HCT116 (cell line): ENCODE measurements around the gene SH3BP5L. TPM values are rescaled to one million over a fixed set of nuclear protein-coding genes. Genes with fewer than 3 reads are reported as not detected.

Experiments
- ATAC-seq: fragments of 200-7000 bp; cut with Tn5 transposase; 2 replicates; pipeline ENCODE4 v1.9.1; 2020; ENCODE audit warnings: mild to moderate bottlenecking, moderate library complexity
- BruUV-seq: library from RNA; stranded (reverse); fragments of 400-500 nt; replicated peaks from 2 replicates; lab custom pipeline; 2021; lab: Mats Ljungman, UMichigan
- CTCF ChIA-PET: fragments of 300-600 bp; sonication (Branson Sonifier 250); formaldehyde crosslinking; loops from one replicate; lab custom pipeline; 2021; ENCODE audit warnings: antibody characterized with exemption; lab: Charles Lee
- POLR2A ChIA-PET: fragments of 300-600, 350-600 bp; sonication (Branson Sonifier 250); formaldehyde crosslinking; loops from one replicate; lab custom pipeline; 2021; ENCODE audit warnings: antibody characterized with exemption; lab: Charles Lee
- RAD21 ChIA-PET, 2 experiments: fragments of 300-600 bp; sonication (Branson Sonifier 250); formaldehyde crosslinking; loops; one replicate each; lab custom pipeline; 2023; ENCODE audit warnings: low total read pairs in 2 of 2; ENCODE audit not compliant: uncharacterized antibody in 2 of 2, unreplicated experiment in 2 of 2, low non-redundant PET in 1 of 2; lab: Charles Lee
- DNase-seq: peaks from one replicate; pipeline ENCODE4 v3.0.0-alpha.2; 2010; ENCODE audit warnings: low read depth, low spot score
- H2AFZ ChIP-seq: fragments of 200-600 bp; shearing (Covaris generic), sonication (generic); 2 replicates; pipeline ENCODE4 v1.6.1; 2017; ENCODE audit warnings: low read depth, mixed run types, mixed read lengths, antibody characterized with exemption, low read length; ENCODE audit not compliant: poor library complexity, severe bottlenecking
- H3K27ac ChIP-seq: 2 replicates; pipeline ENCODE4 v1.5.1; 2012; ENCODE audit warnings: low read depth, low read length
- H3K27me3 ChIP-seq: fragments of 200-600 bp; sonication (generic); 2 replicates; pipeline ENCODE4 v1.6.1; 2016; ENCODE audit warnings: mixed run types, low read length, mixed read lengths; ENCODE audit not compliant: insufficient read depth
- H3K36me3 ChIP-seq, 2 experiments: fragments of 200-500 bp in 1 of 2; fragments of 200-600 bp in 1 of 2; sonication (Bioruptor generic) in 1 of 2; sonication (generic) in 1 of 2; 2 replicates each; pipeline versions ENCODE4 v1.5.1 to v1.6.1; 2014 to 2016; ENCODE audit warnings: low read length in 2 of 2, inconsistent platforms in 1 of 2, mixed read lengths in 1 of 2, mixed run types in 1 of 2; ENCODE audit not compliant: insufficient read depth in 2 of 2, control insufficient read depth in 1 of 2
- H3K4me1 ChIP-seq, 2 experiments: fragments of 200-600 bp in 1 of 2; sonication (generic) in 1 of 2; 2 replicates each; pipeline versions ENCODE4 v1.5.1 to v1.6.1; 2012 to 2017; ENCODE audit warnings: low read length in 2 of 2, inconsistent platforms in 1 of 2, mild to moderate bottlenecking in 1 of 2, mixed read lengths in 1 of 2, mixed run types in 1 of 2, moderate library complexity in 1 of 2; ENCODE audit not compliant: insufficient read depth in 2 of 2, control insufficient read depth in 1 of 2
- H3K4me2 ChIP-seq: fragments of 200-600 bp; sonication (generic); 2 replicates; pipeline ENCODE4 v1.6.1; 2017; ENCODE audit warnings: mixed run types, low read length, mixed read lengths
- H3K4me3 ChIP-seq, 2 experiments: fragments of 200-600 bp in 1 of 2; sonication (generic) in 1 of 2; replicated peaks in 1 of 2; 2 replicates each; pipeline ENCODE4 v1.5.1; 2011 to 2016; ENCODE audit warnings: low read length in 2 of 2, control low read depth in 1 of 2, low read depth in 1 of 2, mild to moderate bottlenecking in 1 of 2, mixed read lengths in 1 of 2, mixed run types in 1 of 2
- H3K79me2 ChIP-seq: fragments of 200-600 bp; sonication (generic); 2 replicates; pipeline ENCODE4 v1.6.1; 2017; ENCODE audit warnings: mild to moderate bottlenecking, mixed run types, low read length, moderate library complexity, mixed read lengths; ENCODE audit not compliant: insufficient read depth
- H3K9ac ChIP-seq: fragments of 200-600 bp; sonication (generic); 2 replicates; pipeline ENCODE4 v1.6.1; 2016; ENCODE audit warnings: low read length, mixed read lengths
- H3K9me2 ChIP-seq: fragments of 200-600 bp; sonication (generic), shearing (Covaris generic); 2 replicates; pipeline ENCODE4 v1.6.1; 2017; ENCODE audit warnings: mixed run types, mild to moderate bottlenecking, moderate library complexity; ENCODE audit not compliant: insufficient read depth
- H3K9me3 ChIP-seq, 2 experiments: fragments of 200-500 bp in 1 of 2; fragments of 200-600 bp in 1 of 2; sonication (Bioruptor generic) in 1 of 2; sonication (generic) in 1 of 2; 2 replicates each; pipeline ENCODE4 v1.6.1; 2014 to 2017; ENCODE audit warnings: low read length in 2 of 2, mixed read lengths in 2 of 2, inconsistent platforms in 1 of 2, low read depth in 1 of 2, mild to moderate bottlenecking in 1 of 2, mixed run types in 1 of 2, moderate library complexity in 1 of 2; ENCODE audit not compliant: control insufficient read depth in 1 of 2, insufficient read depth in 1 of 2
- H4K20me1 ChIP-seq: fragments of 200-600 bp; sonication (generic), shearing (Covaris generic); 2 replicates; pipeline ENCODE4 v1.6.1; 2017; ENCODE audit warnings: mixed run types, mild to moderate bottlenecking, moderate library complexity; ENCODE audit not compliant: insufficient read depth
- CBX3 ChIP-seq: IDR thresholded peaks from 2 replicates; pipeline ENCODE4 v1.6.1; 2012; ENCODE audit warnings: low read depth
- CEBPB ChIP-seq: IDR thresholded peaks from 2 replicates; pipeline ENCODE4 v1.6.1; 2012; ENCODE audit warnings: low read depth
- ELF1 ChIP-seq: IDR thresholded peaks from 2 replicates; pipeline ENCODE4 v1.6.1; 2012; ENCODE audit warnings: low read depth, borderline replicate concordance
- EZH2phosphoT487 ChIP-seq: fragments of 200-600 bp; IDR thresholded peaks from 2 replicates; pipeline ENCODE4 v1.6.1; 2018; ENCODE audit warnings: antibody characterized with exemption, borderline replicate concordance
- FOSL1 ChIP-seq: IDR thresholded peaks from 2 replicates; pipeline ENCODE4 v1.6.1; 2012; ENCODE audit warnings: low read depth
- JUND ChIP-seq: IDR thresholded peaks from 2 replicates; pipeline ENCODE4 v1.6.1; 2012
- POLR2AphosphoS5 ChIP-seq: IDR thresholded peaks from 2 replicates; pipeline ENCODE4 v1.6.1; 2011; ENCODE audit warnings: mild to moderate bottlenecking, low read depth, low read length, moderate library complexity
- SIN3A ChIP-seq: IDR thresholded peaks from 2 replicates; pipeline ENCODE4 v1.6.1; 2012; ENCODE audit warnings: low read depth
- SP1 ChIP-seq: IDR thresholded peaks from 2 replicates; pipeline ENCODE4 v1.6.1; 2012; ENCODE audit warnings: low read depth
- SRF ChIP-seq: IDR thresholded peaks from 2 replicates; pipeline ENCODE4 v1.6.1; 2012; ENCODE audit warnings: low read depth
- TCF7L2 ChIP-seq: IDR thresholded peaks from 2 replicates; pipeline ENCODE4 v1.7.0; 2011; ENCODE audit warnings: borderline replicate concordance, inconsistent platforms; ENCODE audit not compliant: insufficient read depth, insufficient read length; ENCODE audit errors: extremely low read depth
- YY1 ChIP-seq: IDR thresholded peaks from 2 replicates; pipeline ENCODE4 v1.6.1; 2011; ENCODE audit warnings: low read length, low read depth, moderate library complexity, mild to moderate bottlenecking; ENCODE audit not compliant: insufficient replicate concordance; ENCODE audit errors: extremely low read depth
- ZFX ChIP-seq: fragments of 450-650 bp; IDR thresholded peaks from 2 replicates; pipeline ENCODE4 v1.6.1; 2017
- ZNF274 ChIP-seq: fragments of 200-500 bp; sonication (Bioruptor generic); IDR thresholded peaks from 2 replicates; pipeline ENCODE4 v1.6.1; 2014; ENCODE audit warnings: mild to moderate bottlenecking, low read depth, low read length, inconsistent platforms
- intact Hi-C: fragments of 100-400 bp; cut with micrococcal nuclease; formaldehyde crosslinking; loops from 2 replicates; pipeline ENCODE4 v1.10.0; 2022
- total RNA-seq: library from RNA; stranded (reverse); gene quantifications from one replicate; pipeline ENCODE4 v1.2.1, GENCODE V29; 2021; ENCODE audit not compliant: unreplicated experiment
- TF ChIP-seq, protein P1 (sequence below): IDR thresholded peaks from 2 replicates; pipeline ENCODE4 v1.6.1; 2012; ENCODE audit warnings: low read depth
- TF ChIP-seq, protein P2 (sequence below): IDR thresholded peaks from 2 replicates; pipeline ENCODE4 v1.6.1; 2011; ENCODE audit warnings: mild to moderate bottlenecking, low read length, moderate library complexity; ENCODE audit not compliant: insufficient replicate concordance; ENCODE audit errors: extremely low read depth

Gene SH3BP5L
- total RNA-seq, 1 experiment from 2014 or later, result 22.3 TPM

DNA sequence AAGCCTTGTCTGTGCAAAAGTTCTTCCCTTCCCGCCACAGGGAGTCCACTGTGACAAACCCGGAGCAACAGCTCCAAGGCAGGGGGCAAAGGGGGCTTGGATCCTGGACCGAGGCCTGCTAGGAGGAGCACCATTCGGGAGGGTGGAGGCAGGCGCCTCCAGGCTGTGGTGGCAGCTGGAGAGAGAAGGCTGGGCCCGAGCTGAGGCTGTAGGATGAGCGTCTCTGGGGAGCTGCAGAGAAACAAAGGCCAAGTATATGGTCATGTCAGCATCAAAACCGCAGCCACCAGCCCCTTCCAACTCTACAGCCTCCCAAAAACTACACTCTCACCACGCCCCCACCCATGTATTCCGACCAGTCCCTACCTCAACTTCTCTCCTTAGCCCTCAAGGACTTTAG lies 579 bp downstream of the SH3BP5L start (continued):
- TF ChIP-seq TCF7L2 (no peak), POLR2AphosphoS5 (no peak), FOSL1 (no peak)
- TF ChIP-seq, protein P1, sequence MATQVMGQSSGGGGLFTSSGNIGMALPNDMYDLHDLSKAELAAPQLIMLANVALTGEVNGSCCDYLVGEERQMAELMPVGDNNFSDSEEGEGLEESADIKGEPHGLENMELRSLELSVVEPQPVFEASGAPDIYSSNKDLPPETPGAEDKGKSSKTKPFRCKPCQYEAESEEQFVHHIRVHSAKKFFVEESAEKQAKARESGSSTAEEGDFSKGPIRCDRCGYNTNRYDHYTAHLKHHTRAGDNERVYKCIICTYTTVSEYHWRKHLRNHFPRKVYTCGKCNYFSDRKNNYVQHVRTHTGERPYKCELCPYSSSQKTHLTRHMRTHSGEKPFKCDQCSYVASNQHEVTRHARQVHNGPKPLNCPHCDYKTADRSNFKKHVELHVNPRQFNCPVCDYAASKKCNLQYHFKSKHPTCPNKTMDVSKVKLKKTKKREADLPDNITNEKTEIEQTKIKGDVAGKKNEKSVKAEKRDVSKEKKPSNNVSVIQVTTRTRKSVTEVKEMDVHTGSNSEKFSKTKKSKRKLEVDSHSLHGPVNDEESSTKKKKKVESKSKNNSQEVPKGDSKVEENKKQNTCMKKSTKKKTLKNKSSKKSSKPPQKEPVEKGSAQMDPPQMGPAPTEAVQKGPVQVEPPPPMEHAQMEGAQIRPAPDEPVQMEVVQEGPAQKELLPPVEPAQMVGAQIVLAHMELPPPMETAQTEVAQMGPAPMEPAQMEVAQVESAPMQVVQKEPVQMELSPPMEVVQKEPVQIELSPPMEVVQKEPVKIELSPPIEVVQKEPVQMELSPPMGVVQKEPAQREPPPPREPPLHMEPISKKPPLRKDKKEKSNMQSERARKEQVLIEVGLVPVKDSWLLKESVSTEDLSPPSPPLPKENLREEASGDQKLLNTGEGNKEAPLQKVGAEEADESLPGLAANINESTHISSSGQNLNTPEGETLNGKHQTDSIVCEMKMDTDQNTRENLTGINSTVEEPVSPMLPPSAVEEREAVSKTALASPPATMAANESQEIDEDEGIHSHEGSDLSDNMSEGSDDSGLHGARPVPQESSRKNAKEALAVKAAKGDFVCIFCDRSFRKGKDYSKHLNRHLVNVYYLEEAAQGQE, result no peak

DNA sequence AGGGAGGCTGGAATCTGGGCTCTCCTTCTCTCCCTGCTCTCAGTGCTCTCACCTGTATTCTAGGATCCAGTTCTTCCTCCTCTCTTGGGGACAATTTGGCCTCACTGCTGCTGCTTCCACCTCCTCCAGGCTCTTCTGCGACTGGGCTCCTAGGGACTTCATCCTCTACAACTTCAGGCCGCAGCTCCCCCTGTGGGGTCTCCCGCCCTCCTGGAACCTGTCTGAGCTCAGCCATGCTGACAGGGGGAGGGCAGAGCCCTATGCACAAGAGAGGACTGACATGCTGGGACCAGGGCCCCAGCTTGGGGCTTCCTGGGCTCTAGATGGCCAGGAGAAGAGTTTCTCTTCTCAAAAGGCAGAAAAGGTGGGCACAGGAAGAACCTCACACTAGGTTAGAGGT lies 1.0 kb downstream of the SH3BP5L start:
- ChIA-PET RAD21 (no interaction called here), CTCF (no interaction called here), POLR2A (interaction anchor here (5.0 kb wide), 1 partner anchor 14 kb away, joined by 49 read pairs; the partner anchor contains the start of gene ZNF672)
- peaks cover 55% of the 10 kb centered on the region for H3K79me2 ChIP-seq
- no peaks in the 10 kb centered on the region for H3K9me2 ChIP-seq
- H3K9ac ChIP-seq, result peak overlapping the region; percentile 97
- no peak overlapping the region for H2AFZ ChIP-seq
- H3K4me3 ChIP-seq, result peak overlapping the region; percentile 98 to 99
- peaks cover 16 to 41% of the 10 kb centered on the region in 2 experiments for H3K4me1 ChIP-seq
- H3K27ac ChIP-seq, result no peak overlapping the region; the same call in 1 of the 2 replicates
- H4K20me1 ChIP-seq, result no peaks in the 10 kb centered on the region
- no peaks in the 10 kb centered on the region for H3K9me3 ChIP-seq
- no TSS peak for BruUV-seq
- H3K4me2 ChIP-seq, result peak overlapping the region; percentile 92
- DNase-seq, result no peak
- H3K27me3 ChIP-seq, result no peaks in the 10 kb centered on the region
- H3K36me3 ChIP-seq, result peaks cover 5 to 12% of the 10 kb centered on the region in 2 experiments
- no peak for ATAC-seq
- intact Hi-C loops, result no loop called here
- TF ChIP-seq CEBPB, result no peak
- no peak for TF ChIP-seq JUND
- no peak for TF ChIP-seq CBX3
- no peak for TF ChIP-seq TCF7L2
- TF ChIP-seq SRF, result no peak
- no peak for TF ChIP-seq ELF1
- TF ChIP-seq SP1, result no peak
- no peak for TF ChIP-seq FOSL1
- no peak for TF ChIP-seq YY1
- TF ChIP-seq SIN3A, result no peak
- TF ChIP-seq, protein P1, result no peak
- no peak for TF ChIP-seq ZNF274
- TF ChIP-seq, protein P2, sequence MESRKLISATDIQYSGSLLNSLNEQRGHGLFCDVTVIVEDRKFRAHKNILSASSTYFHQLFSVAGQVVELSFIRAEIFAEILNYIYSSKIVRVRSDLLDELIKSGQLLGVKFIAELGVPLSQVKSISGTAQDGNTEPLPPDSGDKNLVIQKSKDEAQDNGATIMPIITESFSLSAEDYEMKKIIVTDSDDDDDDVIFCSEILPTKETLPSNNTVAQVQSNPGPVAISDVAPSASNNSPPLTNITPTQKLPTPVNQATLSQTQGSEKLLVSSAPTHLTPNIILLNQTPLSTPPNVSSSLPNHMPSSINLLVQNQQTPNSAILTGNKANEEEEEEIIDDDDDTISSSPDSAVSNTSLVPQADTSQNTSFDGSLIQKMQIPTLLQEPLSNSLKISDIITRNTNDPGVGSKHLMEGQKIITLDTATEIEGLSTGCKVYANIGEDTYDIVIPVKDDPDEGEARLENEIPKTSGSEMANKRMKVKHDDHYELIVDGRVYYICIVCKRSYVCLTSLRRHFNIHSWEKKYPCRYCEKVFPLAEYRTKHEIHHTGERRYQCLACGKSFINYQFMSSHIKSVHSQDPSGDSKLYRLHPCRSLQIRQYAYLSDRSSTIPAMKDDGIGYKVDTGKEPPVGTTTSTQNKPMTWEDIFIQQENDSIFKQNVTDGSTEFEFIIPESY, result no peak
- TF ChIP-seq POLR2AphosphoS5, result no peak
- no peak for TF ChIP-seq ZFX
- no peak for TF ChIP-seq EZH2phosphoT487
